Right renal cortex interstitium (tissue), 3 donors: Measurements from ENCODE around the gene LILRA1. TPM values are rescaled to one million over a fixed set of nuclear protein-coding genes. Genes with fewer than 3 reads are reported as not detected.
"Not testable (repeated sequence)": the region's sequence is repeated elsewhere in the genome, so short reads cannot be mapped to it uniquely, and the experiment has no call there.

Experiments used
- DNase-seq, 3 donors: peaks; one replicate each; pipeline ENCODE4 v3.0.0-alpha.2; 2013; ENCODE audit warnings: low read depth in 3 of 3, low spot score in 2 of 3
- polyA plus RNA-seq, 3 donors: library from polyadenylated mRNA; unstranded; fragments of 120-200 nt; gene quantifications; one replicate each; pipeline ENCODE4 v1.2.1, GENCODE V29; 2013; ENCODE audit not compliant: insufficient read length in 3 of 3

LILRA1 gene
- polyA plus RNA-seq: under 1 TPM; 0.43 to 0.61 (median 0.51) TPM

DNA sequence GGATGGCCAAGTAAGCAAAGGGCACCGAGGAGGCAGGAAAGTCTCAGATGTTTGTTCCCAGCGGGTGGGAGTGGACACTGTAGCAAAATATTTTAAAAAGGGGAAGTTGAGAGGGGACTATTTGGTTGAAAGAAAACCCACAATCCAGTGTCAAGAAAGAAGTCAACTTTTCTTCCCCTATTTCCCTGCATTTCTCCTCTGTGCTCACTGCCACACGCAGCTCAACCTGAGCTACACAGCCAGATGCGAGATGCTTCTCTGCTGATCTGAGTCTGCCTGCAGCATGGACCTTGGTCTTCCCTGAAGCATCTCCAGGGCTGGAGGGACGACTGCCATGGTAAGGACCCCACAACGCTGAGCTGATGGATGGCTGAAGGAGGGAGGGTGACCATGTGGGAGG, at the start of gene LILRA1:
Gene LILRA1 (plus strand): TSS at position 188 of the 400 bp plus-strand sequence. CDS start 613 bp downstream, outside the sequence.
- not testable (repeated sequence) for DNase-seq

DNA sequence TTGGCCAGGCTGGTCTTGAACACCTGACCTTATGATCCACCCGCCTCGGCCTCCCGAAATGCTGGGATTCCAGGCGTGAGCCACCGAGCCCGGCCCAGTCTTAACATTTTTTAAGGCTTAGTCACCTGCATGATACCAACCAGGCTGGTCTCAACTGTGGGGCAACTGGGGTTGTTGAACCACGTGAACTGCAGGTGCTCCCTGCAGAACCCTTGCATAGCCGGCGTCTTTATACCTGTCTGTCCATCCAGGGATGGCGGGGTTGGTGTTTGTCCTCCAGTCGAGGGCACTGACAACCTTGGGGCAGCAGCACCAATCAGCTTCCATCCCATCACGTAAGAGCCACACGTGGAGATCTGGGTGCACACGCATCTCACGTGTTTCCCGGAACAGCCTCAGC, 44.6 kb upstream of the LILRA1 start:
- DNase-seq: no peak

DNA sequence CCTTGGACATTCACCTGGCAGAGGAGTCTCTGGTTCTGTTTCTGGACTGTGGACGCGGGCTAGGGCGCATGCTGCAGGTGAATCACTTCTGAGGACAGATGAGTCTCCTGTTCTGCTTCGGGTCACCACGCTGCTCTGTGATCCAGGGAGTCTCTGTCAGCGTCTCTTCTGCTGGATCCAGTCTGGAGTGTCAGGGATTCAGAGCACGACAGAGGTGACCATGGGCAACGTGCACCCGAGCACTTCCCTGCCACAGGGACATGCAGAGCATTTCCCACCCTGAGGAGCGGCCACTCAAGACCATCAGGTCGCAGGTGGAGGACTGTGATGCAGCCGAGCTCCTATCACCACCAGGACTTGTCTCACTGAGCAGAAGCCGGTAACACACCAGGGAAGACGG, 44.2 kb upstream of the LILRA1 start:
- DNase-seq: no peak

DNA sequence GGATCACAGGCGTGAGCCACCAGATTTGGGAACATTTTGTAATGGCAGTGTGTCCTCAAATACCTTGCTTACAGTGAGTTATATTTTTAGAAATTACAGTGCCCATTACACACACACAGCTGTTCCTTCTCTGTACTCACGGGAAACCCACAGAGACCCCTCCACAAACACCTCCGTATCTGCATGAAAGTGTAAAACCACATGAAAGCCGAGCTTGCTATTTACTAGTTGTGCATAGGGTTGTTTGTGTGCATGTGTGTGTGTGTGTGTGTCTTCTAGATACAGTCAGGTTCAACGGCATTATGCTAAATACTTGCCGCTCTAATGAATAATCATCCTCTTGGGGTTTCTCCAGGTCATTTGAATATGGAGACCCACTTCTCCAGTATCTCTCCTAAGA, 42.1 kb upstream of the LILRA1 start:
- DNase-seq: no peak

DNA sequence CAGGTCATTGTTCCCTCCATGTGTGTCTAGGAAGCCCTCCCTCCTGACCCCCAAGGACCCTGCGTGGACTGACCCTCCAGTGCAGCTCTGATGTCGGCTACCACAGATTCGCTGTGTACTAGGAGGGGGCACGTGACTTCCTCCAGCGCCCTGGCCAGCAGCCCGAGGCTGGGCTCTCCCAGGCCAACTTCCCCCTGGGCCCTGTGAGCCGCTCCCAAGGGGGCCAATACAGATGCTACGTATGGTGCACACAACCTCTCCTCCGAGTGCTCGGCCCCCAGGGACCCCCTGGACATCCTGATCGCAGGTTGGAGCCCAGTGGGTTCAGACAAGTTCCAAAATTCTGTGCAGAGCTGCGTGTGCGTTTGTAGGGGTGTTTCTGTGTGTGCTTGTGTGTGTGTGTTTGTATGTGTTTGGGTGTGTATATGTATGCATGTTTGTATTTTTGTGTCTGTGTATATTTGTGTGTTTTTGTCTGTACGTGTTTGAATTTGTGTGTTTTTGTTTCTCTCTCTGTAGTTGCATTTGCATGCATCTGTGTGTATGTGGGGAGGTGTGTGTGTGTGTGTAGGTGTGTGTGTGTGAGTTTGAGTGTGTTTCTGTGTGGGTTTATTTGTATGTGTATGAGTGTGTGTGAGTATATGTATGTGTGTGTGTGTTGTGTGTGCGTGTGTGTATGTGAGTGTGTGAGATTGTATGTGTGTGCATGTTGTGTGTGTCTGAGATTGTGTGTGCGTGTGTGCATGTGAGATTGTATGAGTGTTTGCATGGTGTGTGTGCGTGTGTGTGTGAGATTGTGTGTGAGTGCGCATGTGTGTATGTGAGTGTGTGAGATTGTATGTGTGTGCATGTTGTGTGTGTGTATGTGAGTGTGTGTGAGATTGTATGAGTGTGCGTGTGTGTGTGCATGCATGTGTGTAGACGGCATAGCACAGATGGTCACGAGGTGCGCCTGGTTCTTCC, 41.2 kb upstream of the LILRA1 start:
- no peak for DNase-seq

DNA sequence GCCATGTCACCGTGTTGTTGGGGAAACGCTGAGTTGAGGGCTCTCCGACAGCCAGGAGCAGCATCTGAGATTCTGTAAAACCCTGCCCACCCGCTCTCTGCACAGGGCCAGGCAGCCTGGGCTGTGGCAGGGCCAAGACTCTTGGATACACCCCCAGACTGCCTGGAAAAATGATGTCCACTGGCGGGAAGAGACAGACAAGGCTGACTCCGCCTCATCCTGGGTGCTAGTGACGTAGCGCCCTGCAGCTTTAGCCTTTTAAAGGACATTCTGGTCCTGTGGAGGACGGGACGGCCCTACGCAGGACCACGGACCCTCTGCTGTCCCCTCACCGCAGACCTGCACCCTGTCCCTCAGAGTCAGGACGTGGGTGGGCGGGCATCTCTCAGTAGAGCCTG, 40.5 kb upstream of the LILRA1 start:
- no peak for DNase-seq

DNA sequence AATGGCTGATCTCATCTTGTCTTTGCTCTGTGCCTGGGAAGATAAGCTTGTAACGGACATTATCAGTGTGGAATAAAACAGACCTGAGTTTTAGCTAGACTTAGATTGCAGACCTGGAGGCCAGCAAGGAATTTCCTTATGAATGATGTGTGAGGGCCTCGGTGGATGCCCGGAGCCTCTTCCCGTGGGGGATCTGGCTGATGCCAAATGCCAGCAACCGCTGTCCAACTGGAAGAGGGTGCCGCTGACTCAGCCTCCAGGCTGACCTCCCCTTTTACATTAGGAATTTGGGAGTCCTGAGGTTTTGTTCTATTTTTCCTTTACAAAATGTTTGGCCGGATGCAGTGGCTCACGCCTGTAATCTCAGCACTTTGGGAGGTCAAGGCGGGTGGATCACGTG, 39.4 kb upstream of the LILRA1 start:
- no peak for DNase-seq

DNA sequence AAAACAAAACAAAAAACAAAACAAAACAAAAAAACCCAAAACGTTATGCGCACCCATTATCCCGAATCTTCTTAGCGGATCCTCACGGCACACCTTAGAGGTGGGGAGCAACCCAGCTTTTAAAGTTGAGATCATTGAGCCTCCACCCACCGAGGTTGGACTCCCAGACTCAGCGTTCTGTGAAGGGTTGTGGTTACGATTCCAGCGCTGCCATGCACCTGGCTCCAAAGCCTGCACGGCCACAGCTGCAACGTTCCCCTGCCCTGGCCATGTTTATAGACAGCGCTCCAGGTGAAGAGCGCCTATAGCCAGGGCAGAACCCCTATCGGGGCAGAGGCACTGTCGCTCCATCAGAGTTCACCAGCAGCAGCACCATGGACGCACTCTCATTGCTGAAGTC, 38.5 kb upstream of the LILRA1 start:
- DNase-seq: no peak

DNA sequence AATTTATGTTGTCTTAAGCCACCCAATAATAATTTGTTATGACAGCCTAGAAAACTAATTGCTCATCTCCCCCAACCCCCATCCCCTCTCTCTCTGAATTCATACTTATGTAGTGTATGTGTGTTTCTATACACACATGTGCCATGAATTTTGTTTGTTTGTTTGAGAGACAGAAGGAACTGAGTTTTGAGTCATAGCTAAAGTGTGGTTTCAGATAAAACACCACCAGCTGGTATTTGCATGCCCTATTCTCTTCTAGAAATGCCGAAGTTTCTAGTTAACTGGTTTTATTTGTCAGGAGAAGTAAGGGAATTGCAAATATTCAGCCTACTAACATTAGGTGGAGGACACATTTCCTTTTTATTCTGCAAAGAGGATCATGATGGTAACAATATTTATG, 37.2 kb upstream of the LILRA1 start:
- no peak for DNase-seq

DNA sequence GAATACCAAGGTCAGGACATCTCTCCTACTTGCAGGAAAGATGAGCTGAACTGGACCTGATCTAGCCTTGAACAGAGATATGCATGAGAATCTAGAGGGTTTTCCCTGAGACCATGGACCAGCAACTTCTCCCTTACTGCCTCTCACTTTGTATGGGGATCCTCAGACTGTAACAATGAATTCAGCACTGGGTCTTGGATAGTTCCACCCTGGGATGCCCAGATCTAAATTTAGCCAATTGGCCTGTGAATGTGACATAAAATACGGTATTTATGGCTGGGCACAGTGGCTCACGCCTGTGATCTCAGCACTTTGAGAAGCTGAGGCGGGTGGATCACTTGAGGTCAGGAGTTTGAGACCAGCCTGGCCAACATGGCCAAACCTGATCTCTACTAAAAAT, 35.1 kb upstream of the LILRA1 start:
- no peak for DNase-seq

DNA sequence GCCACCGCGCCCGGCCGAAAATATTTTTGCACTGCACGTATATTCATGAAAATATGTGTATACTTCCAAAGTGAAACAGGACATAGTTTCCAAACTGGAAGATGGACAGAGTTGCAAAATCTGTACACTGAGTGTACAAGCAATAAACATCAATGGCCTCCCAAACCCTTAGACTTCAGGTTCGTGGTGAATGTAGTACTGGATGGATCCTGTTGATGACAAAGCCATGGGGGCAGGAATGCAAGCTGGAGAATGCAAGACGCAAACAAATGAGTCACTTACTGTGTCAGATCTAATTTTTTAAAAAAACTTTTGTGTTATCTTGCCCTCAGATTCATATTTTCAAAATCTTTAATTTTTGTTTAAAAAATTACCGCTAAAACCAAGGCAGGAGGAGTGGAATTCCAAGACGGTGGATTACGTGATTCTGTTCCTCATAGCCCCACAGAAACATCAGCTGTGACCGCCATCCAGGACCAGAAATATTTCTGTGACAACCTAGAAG, 32.5 kb upstream of the LILRA1 start:
- no peak for DNase-seq

DNA sequence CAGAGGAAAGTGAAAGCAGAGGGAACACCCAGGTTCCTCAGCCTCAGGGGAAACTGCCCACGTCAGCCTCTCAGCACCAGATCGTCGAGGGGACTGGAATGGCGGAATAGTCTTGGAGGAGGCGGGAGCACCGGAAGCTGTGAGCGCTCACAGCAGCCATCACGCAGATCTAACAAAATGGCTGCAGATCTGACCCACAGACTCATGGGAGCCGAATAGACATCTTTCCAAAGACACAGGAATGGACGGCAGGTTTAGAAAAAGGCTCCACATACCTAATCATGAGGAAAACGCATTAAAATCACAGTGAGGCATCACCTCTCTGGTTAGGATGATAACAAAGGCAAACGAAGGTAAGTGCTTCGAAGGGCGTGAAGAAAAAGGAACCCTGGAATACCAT, 31.6 kb upstream of the LILRA1 start:
- DNase-seq: no peak

DNA sequence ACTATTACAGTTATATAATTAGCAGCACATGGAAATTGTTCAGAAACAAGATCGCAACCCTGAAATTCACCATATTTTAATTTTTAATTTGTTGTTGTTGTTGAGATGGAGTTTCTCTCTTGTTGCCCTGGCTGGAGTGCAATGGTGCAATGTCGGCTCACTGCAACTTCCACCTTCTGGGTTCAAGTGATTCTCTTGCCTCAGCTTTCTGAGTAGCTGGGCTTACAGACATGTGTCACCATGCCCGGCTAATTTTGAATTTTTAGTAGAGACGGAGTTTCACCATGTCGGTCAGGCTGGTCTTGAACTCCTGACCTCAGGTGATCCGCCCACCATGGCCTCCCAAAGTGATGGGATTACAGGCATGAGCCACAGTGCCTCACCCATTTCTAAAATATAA, 30.2 kb upstream of the LILRA1 start:
- DNase-seq: not testable (repeated sequence)

DNA sequence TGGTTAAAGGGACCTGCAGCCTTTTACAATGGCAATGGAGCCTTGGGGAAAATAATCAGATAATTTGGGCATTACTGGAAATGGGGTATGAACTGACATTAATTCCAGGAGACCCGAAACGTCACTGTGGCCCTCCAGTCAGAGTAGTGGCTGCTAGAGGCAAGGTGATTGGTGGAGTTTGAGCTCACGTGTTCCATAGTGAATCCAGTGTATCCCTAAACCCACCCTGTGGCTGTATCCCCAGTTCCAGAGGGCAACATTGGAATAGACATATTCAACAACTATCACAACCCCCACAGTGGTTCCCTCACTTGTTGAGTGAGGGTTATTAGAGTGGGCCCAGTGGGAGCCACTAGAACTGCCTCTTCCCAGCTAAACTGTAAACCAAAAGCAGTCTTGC, 23.1 kb upstream of the LILRA1 start:
- DNase-seq: no peak

DNA sequence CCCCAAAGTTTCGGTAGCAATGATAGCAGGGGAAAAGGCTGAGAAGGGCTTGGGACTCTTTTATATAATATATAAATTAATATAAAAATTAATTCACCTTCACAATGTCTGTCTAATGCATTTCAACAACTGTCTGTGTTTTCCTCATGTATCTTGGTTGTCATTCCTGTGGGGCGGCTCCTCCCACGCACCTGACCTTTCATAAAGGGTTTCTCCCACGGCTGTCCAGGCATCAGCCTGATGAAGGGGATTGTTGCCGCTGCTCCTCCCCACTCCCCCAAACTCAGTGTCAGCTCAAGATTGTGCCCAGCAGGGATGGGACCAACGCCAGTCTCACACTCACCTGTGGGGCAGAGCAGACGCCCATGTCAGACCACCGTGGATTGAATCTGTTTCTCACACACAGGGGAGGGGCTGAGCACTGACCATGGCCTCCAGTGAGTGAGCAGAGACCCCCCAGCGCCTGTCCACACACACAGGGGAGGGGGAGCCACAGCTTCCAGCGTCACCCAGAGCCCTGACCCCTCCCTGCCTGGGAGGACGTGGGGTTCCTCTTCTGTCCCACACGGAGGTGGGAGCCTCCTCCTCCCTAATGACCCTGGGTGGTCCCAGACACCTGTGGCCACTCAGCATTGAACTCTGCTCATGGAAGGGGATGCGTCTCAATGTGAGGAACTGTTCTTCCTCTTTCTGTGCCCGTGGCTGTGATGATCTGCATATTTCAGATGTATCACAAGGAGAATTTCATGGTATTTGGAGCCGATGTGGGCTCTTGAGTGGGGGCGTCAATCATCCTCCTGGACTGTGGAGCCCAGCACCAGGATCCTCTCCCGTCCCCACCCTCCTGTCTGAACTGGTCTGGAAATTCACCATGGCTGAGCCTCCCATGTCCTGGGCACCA, 21.5 kb upstream of the LILRA1 start:
- not testable (repeated sequence) for DNase-seq

DNA sequence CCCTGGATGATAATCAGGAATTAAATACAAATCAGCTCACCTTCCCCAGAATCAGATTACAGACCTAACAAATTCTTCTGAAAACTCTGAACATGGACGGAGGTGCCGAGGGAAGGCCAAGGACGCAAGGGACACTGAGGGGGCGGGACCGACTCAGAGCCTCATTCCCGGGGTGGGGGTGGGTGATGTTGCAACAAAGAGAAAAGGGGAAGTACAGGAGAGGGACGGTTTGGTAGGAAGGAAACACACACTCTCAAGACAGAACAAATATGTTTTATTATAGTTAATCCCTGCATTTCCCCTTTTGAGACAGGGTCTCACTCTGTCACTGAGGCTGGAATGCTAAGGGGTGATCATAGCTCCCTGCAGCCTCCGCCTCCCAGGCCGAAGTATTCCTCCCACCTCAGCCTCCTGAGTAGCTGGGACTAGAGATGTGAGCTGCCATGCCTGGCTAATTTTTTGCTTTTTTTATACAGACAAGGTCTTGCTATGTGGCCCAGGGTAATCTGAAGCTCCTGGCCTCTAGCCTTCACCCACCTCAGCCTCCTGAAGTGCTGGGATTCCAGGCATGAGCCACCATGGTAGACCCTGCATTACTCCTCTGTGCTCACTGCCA, 20.6 kb upstream of the LILRA1 start:
- DNase-seq: no peak

DNA sequence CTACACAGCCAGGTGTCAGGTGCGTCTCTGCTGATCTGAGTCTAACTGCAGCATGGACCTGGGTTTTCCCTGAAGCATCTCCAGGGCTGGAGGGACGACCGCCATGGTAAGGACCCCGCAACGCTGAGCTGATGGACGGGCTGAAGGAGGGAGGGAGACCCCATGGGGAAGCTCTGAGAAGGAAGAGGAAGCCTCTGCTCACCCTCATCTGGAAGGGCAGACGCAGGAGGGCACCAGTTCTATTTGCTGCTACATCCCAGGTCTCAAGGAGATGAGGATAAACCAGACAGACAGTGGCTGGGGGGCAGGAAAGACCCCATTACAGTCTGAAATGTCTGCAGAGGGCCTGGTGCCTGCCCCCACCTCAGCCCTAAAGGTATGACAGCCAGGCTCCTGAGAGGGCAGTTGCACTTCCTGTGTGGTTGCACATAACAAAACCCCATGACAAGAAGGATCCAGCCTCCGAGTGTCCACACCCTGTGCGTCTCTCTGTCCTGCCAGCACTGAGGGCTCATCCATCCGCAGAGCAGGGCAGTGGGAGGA, 20.0 kb upstream of the LILRA1 start, which contains the start of gene LILRA2:
Gene LILRA2 (plus strand): TSS at position 461 of the 543 bp plus-strand sequence. CDS start 89 bp downstream, outside the sequence.
- no peak for DNase-seq

DNA sequence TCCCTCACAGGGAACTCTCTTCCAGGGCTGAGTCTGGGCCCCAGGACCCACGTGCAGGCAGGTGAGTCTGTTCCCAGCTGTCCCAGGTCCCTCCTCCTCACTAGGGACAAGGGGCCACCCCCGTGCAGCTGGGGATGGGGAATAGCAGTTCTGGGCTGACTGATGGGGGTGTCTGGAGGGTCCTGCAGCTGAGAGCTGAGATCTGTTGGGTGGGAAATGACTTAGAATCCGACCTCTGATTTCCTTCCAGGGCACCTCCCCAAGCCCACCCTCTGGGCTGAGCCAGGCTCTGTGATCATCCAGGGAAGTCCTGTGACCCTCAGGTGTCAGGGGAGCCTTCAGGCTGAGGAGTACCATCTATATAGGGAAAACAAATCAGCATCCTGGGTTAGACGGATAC, 19.4 kb upstream of the LILRA1 start:
- no peak for DNase-seq

DNA sequence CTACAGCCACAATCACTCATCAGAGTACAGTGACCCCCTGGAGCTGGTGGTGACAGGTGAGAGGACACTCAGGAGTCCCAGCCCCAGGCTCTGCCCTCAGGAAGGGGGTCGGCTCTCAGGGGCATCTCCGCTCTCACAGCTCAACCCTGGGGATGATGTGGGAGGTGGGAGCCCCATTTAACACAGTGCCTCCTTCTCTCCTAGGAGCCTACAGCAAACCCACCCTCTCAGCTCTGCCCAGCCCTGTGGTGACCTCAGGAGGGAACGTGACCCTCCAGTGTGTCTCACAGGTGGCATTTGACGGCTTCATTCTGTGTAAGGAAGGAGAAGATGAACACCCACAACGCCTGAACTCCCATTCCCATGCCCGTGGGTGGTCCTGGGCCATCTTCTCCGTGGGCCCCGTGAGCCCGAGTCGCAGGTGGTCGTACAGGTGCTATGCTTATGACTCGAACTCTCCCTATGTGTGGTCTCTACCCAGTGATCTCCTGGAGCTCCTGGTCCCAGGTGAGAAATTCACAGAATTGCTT, 18.8 kb upstream of the LILRA1 start:
- DNase-seq: no peak

DNA sequence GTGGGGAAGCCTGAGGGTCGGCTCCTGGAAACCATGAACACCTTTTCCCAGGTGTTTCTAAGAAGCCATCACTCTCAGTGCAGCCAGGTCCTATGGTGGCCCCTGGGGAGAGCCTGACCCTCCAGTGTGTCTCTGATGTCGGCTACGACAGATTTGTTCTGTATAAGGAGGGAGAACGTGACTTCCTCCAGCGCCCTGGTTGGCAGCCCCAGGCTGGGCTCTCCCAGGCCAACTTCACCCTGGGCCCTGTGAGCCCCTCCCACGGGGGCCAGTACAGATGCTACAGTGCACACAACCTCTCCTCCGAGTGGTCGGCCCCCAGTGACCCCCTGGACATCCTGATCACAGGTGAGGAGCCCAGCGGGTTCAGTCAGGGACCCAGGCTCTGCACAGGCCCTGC, 18.2 kb upstream of the LILRA1 start:
- DNase-seq: not testable (repeated sequence)
